GM12874 (cell line): ENCODE data around the gene PLK3.

Experiments
- TF ChIP-seq, protein P1 (sequence below): IDR thresholded peaks from 2 replicates; pipeline ENCODE4 v1.5.1; 2011; ENCODE audit warnings: low read depth, mild to moderate bottlenecking, control low read depth, low read length, moderate library complexity; ENCODE audit not compliant: insufficient read depth

Gene PLK3

DNA sequence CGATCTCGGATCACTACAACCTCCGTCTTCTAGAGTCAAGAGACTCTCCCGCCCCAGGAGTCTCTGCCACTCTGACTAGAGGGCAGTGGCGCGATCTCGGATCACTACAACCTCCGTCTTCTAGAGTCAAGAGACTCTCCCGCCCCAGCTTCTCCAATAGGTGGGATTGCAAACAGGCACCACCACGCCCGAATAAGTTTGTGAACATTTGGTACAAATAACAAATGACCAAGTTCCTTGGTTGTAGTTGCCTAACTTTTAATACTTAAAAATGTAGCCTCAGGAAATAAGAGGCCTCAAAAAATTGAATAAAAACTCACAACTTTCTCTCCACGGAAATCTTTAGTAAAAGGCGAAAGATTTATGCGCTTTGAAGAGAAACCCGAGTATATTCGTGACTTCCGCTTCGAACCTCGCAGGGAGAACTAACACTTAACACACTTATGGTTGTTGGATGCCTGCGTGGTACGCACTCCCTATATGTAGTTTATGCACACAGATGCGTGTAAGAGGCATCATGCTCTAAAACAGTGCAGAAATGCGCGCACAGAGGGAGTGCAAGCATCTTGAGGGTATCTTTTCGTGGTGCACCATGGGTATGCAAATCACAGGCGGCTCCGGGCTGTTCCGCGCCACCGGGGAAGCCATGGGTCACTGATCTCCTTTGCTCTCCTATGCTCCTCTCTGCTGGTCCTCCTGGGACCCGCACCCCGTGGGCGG, 19.6 kb downstream of the PLK3 start:
- TF ChIP-seq, protein P1, sequence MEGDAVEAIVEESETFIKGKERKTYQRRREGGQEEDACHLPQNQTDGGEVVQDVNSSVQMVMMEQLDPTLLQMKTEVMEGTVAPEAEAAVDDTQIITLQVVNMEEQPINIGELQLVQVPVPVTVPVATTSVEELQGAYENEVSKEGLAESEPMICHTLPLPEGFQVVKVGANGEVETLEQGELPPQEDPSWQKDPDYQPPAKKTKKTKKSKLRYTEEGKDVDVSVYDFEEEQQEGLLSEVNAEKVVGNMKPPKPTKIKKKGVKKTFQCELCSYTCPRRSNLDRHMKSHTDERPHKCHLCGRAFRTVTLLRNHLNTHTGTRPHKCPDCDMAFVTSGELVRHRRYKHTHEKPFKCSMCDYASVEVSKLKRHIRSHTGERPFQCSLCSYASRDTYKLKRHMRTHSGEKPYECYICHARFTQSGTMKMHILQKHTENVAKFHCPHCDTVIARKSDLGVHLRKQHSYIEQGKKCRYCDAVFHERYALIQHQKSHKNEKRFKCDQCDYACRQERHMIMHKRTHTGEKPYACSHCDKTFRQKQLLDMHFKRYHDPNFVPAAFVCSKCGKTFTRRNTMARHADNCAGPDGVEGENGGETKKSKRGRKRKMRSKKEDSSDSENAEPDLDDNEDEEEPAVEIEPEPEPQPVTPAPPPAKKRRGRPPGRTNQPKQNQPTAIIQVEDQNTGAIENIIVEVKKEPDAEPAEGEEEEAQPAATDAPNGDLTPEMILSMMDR, result no peak

DNA sequence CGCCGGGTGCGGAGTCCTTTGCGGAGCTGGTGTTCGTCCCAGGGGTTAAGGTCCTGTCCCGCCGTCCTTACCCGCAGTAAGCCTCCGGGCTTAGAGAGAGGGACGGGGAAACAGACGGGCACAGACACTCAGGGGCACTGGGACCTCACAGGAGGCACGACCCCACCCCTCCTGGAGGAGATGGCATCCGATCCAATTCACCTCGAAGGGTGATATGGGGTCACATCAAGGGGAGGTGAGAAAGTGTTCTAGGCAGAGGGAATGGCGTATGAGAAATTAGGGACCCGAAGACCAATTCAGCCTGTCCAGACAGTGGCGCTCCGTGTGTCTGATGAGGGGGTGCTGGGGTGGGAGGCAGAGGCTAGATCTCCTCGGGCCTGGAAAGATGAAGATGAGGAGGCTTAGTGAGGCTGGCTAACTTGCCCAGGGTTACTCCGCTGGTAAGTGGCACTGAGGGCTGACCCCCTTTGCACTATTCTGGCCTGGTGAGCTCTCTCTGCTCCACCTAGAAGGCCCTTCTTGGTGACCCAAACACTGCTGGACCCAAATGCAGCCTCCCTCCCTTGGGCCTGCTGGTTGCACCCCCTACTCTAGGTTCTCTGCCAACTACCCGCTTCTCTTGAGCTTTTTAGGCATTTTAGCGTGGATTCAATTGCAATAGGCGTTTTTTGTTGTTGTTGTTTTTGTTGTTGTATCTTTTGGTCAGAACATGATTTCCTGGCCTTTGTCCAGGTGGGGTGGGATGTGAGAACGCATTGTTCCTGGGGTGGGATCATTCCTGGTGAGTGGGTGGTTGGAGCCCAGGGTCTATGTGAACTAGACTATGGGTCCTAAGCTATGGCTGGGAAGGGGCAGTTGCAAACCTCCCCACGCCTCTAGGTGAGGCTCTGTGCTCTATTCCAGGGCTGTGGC, 20.4 kb downstream of the PLK3 start:
- TF ChIP-seq, protein P1, result no peak

DNA sequence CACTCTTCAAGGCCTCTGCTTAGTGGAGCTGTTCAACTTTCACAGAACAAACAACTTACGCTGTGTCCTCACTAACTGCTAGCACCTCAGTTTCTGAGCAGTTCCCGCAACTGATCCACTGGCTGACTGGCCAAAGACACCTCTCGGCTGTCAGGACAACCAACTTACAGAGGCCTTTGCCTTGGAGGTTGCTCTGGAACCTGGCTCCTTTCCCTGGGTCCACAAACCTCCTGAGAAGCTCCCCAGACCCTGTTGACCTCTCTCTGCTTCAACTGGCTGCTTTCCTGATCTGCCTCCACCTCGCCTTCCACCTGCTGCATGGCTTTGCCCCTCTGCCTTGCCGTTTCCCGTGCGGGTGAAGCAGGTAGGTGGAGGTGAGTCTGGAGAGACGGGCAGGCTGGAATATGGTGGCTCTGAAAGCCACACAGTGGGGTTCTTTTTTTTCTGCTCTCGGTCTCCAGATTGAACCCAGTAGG, 21.1 kb downstream of the PLK3 start:
- TF ChIP-seq, protein P1, result no peak

GRCh38 chr1:44822131-44822701, 22.0 kb downstream of the PLK3 start:
- TF ChIP-seq, protein P1, result no peak

GRCh38 chr1:44822981-44823451, 22.8 kb downstream of the PLK3 start:
- TF ChIP-seq, protein P1, result no peak

- TF ChIP-seq, protein P1, result no peak
Observed at GRCh38 chr1:44826375-44827196, 26.4 kb downstream of the PLK3 start.
